Measurements from ENCODE around the gene GPC6. TPM values are rescaled to one million over a fixed set of nuclear protein-coding genes. Genes with fewer than 3 reads are reported as not detected.

The GPC6 gene
- total RNA-seq, 1 experiment from 2014 or later, result 0.22 TPM

GRCh38 chr13:93577105-93577504 is 350.5 kb downstream of the GPC6 start:
- Histone ChIP-seq H3K36me3 (ENCODE audit: control insufficient read depth in 1 of 2, insufficient read depth in 2 of 2, low read length in 2 of 2) (no peaks in the 10 kb centered on the region), H3K9me2 (ENCODE audit: insufficient read depth) (no peaks in the 10 kb centered on the region), H3K27me3 (ENCODE audit: insufficient read depth, low read length) (no peaks in the 10 kb centered on the region), H3K9ac (ENCODE audit: low read length) (no peak overlapping the region), H3K4me3 (replicated peaks in 1 of 2; ENCODE audit: low read depth in 1 of 2, low read length in 2 of 2) (no peak overlapping the region), H4K20me1 (ENCODE audit: insufficient read depth) (no peaks in the 10 kb centered on the region), H3K4me1 (ENCODE audit: control insufficient read depth in 1 of 2, insufficient read depth in 2 of 2, low read length in 2 of 2) (no peaks in the 10 kb centered on the region), H2AFZ (ENCODE audit: low read depth, low read length, poor library complexity, severe bottlenecking) (no peak overlapping the region), H3K79me2 (ENCODE audit: insufficient read depth, low read length) (no peaks in the 10 kb centered on the region), H3K9me3 (ENCODE audit: control insufficient read depth in 1 of 2, insufficient read depth in 1 of 2, low read depth in 1 of 2, low read length in 2 of 2) (peaks cover 14 to 29% of the 10 kb centered on the region in 2 experiments; a peak in 3 of 4 replicates), H3K27ac (ENCODE audit: low read depth, low read length) (no peak overlapping the region), H3K4me2 (ENCODE audit: low read length) (no peak overlapping the region)
- TF ChIP-seq MAX (IDR thresholded peaks at IDR 0.05), result no peak
- TF ChIP-seq ZFX (IDR thresholded peaks at IDR 0.05), result no peak
- no peak for TF ChIP-seq SP1 (IDR thresholded peaks at IDR 0.05; ENCODE audit: low read depth)
- no peak for TF ChIP-seq CTCF (IDR thresholded peaks at IDR 0.05 in 2 of 3, conservative IDR thresholded peaks at IDR 0.05 in 1 of 3; ENCODE audit: borderline replicate concordance in 1 of 3, insufficient read depth in 1 of 3, low read depth in 2 of 3, low read length in 2 of 3)
- no peak for TF ChIP-seq ATF3 (IDR thresholded peaks at IDR 0.05)
- TF ChIP-seq YY1 (IDR thresholded peaks at IDR 0.05; ENCODE audit: extremely low read depth, insufficient replicate concordance, low read depth, low read length), result no peak
- no peak for TF ChIP-seq EGR1 (IDR thresholded peaks at IDR 0.05; ENCODE audit: low read depth)
- no peak for TF ChIP-seq FOSL1 (IDR thresholded peaks at IDR 0.05; ENCODE audit: low read depth)
- TF ChIP-seq ZBTB33 (IDR thresholded peaks at IDR 0.05; ENCODE audit: extremely low read depth, insufficient replicate concordance, low read length), result no peak
- TF ChIP-seq POLR2AphosphoS5 (IDR thresholded peaks at IDR 0.05; ENCODE audit: low read depth, low read length), result no peak
- TF ChIP-seq REST (IDR thresholded peaks at IDR 0.05; ENCODE audit: low read depth), result no peak
- TF ChIP-seq ELF1 (IDR thresholded peaks at IDR 0.05; ENCODE audit: borderline replicate concordance, low read depth), result no peak
- TF ChIP-seq EZH2 (IDR thresholded peaks at IDR 0.05), result no peak
- no peak for TF ChIP-seq CBX3 (IDR thresholded peaks at IDR 0.05; ENCODE audit: low read depth)
- no peak for DNase-seq (ENCODE audit: low read depth, low spot score)
- ATAC-seq, result no peak
- ChIA-PET RAD21 (ENCODE audit: low non-redundant PET in 1 of 2, low total read pairs in 2 of 2, uncharacterized antibody in 2 of 2, unreplicated experiment in 2 of 2) (no interaction called here), POLR2A (no interaction called here), CTCF (no interaction called here)
- intact Hi-C loops (cut with micrococcal nuclease), result no loop called here
- no TSS peak for BruUV-seq (replicated peaks)
